NAMALWA (cell line): ENCODE results near the gene BRD2.

Source experiments
- DNase-seq: peaks from one replicate; pipeline ENCODE4 v3.0.0-alpha.2; 2015; ENCODE audit warnings: low spot score

The BRD2 gene

GRCh38 chr6:32972353-32973143 lies 4.2 kb downstream of the BRD2 start:
- DNase-seq: no peak

- peak; percentile 69 for DNase-seq
Measured at GRCh38 chr6:32973144-32974015, 5.0 kb downstream of the BRD2 start.

DNA sequence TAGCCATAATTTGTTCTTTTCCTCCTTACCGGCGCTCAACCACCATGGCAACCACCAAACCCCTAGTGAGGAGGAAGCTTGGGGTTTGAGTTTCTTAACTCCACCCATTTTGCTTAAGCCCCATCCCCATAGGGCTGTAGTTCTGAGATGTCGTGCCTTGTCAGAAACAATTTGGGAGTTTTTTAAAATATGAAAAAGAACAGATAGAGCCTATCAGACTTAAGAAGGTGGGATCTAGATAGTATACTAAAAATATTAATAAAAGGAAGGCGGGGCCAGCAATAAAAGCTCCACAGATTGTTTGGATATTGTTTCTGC lies 5.6 kb downstream of the BRD2 start:
- peak; percentile 61 for DNase-seq

DNA sequence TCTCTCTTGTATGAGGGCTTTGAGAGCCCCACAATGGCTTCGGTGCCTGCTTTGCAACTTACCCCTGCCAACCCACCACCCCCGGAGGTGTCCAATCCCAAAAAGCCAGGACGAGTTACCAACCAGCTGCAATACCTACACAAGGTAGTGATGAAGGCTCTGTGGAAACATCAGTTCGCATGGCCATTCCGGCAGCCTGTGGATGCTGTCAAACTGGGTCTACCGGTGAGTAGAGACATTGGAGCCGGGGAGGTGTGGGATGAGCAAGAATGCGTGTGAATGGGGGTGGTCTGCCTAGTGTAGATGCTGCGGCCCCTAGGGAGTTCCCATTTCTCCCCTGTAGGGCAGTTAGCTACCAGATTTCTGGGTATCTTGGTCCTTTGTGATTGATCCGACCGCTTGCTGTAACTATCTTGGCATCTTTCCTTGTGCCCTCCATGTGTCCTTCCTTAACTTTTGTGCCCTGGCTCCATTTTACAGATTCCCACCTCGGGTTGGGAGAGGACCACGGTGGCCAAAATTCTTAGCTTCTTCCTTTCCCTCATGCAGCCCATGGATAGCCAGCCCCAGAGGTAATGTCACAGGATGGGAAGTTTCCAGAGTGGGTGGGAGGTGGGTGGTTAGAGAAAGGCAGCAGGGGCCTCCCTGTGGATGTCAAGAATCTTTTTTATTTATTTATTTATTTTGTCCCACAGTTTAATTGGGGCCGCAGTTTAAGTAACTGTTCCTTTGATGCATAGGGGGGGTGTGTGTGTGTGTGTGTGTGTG lies 6.3 kb downstream of the BRD2 start:
- no peak for DNase-seq

DNA sequence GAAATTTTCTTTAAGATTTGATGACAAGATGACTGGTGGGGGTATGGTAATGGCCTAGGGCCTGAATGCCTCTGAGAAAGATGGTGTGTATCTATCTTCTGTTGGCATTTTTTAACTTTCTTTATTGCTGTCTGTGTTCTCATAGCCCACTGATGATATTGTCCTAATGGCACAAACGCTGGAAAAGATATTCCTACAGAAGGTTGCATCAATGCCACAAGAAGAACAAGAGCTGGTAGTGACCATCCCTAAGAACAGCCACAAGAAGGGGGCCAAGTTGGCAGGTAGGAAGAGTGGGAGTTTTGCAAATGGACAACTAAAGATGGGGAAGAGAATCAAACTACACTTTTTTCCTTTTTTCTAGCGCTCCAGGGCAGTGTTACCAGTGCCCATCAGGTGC lies 7.5 kb downstream of the BRD2 start:
- DNase-seq: no peak

GRCh38 chr6:32976334-32977069 lies 8.1 kb downstream of the BRD2 start:
- no peak for DNase-seq

DNA sequence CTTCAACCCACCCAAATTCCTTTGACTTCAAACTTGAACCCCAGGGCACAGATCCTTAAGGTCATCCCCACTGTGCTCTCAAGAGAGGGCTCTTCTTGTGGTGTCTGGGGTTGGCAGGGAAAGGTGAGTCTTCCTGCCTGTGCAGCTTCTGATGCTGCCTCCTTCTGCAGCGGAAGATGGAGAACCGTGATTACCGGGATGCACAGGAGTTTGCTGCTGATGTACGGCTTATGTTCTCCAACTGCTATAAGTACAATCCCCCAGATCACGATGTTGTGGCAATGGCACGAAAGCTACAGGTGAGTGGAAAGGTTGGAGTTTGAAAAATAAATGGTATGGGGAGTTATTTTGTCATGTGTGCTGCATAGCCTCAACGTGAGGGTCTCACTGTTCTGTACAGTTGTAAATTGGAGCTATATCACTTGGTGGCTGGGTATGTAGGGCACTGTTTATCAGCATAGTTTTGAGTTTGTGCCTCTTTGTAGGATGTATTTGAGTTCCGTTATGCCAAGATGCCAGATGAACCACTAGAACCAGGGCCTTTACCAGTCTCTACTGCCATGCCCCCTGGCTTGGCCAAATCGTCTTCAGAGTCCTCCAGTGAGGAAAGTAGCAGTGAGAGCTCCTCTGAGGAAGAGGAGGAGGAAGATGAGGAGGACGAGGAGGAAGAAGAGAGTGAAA lies 9.0 kb downstream of the BRD2 start:
- DNase-seq: no peak

DNA sequence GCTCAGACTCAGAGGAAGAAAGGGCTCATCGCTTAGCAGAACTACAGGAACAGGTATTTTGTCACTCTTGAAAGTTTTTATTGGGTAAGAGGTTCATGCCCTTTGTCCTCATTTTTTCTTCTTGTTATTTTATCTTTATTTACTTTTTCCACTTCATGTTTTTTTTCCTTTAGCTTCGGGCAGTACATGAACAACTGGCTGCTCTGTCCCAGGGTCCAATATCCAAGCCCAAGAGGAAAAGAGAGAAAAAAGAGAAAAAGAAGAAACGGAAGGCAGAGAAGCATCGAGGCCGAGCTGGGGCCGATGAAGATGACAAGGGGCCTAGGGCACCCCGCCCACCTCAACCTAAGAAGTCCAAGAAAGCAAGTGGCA lies 9.5 kb downstream of the BRD2 start:
- no peak for DNase-seq

GRCh38 chr6:32979720-32980487 lies 11.5 kb downstream of the BRD2 start:
- no peak for DNase-seq

GRCh38 chr6:32980488-32981038 lies 12.2 kb downstream of the BRD2 start:
- DNase-seq: peak; percentile 31

GRCh38 chr6:32982084-32982701 lies 13.8 kb downstream of the BRD2 start:
- DNase-seq: peak; percentile 65

DNA sequence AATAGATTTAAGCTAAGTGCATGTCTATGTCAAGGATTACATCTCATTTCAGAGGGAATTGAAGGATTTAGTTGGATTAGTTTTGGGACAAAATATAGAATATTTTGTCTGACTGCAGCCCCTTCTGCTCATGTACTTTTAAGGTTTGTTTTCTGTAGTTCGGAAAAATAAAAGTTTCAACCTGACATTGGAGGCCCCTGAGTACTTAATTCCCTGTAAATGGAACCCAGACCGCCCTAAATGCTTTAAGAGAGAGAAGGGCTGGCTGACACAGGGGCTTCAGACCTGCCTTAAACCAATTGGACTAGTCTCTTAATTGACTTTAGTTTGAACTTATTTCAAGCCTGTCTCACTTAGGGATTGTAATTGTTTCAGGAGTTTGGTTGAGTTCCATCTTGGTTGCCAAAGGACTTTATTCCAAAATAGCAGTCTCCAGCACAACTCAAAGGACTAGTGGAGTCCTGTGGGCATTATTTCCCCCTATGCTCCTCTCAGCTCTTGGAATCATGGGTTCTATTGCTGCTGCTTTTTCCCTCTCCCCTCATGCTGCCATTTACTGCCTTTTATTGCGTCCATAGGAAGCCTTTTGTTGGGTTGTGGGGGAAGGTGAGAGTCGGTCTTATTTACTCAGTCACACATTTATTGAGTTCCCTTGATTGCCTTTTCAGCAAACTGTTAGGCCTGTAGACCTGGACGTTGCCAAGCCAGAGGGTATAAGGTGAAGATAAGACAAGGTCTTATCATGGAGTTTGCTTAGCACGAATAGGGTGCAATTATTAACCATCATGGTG lies 14.5 kb downstream of the BRD2 start:
- peak; percentile 30 for DNase-seq

GRCh38 chr6:32983493-32983848 lies 15.1 kb downstream of the BRD2 start:
- peak; percentile 22 for DNase-seq

DNA sequence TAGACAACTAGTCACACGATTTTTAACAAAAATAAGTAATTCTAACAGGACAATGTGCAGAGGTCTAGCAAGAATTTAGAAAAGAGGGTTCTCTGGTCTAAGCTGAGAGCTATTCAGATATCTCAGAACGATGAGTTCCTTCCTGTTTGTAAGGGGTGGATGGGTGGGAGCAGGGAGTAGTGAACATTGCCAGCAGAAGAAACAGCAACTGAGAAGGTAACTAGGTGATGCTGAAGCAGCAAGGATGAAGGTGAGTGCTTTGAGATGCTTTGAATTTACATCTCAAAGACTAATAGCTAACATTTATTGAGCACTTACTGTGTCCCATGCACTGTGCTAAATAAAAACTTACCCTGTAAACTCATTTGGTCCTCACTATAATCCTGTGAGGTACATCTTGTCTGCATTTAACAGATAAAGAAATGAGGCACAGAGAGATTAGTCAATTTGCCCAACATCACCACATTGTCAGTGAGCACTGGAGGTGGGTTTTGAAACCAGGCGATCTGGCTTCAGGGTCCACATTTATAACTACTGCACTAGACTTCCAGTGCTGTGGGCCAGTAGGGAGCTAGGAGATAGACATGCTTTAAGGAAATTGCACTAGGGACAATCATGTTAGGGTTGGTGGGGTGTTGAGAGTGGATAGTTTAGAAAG lies 15.7 kb downstream of the BRD2 start:
- peak; percentile 37 for DNase-seq

GRCh38 chr6:32984622-32985389 lies 16.4 kb downstream of the BRD2 start:
- DNase-seq: peak; percentile 94

GRCh38 chr6:32989368-32989767 lies 21.0 kb downstream of the BRD2 start:
- DNase-seq: no peak

GRCh38 chr6:32991972-32992371 lies 23.6 kb downstream of the BRD2 start:
- DNase-seq: no peak
